Neural cell (in vitro differentiated cells): ENCODE measurements around the gene RBM20.

Experiments
- CTCF ChIP-seq: fragments of 450-650 bp; IDR thresholded peaks from 2 replicates; pipeline ENCODE4 v1.5.1; 2014; ENCODE audit warnings: antibody characterized with exemption, mild to moderate bottlenecking, moderate library complexity; ENCODE audit not compliant: poor library complexity, severe bottlenecking
- EP300 ChIP-seq: fragments of 450-650 bp; conservative IDR thresholded peaks from 2 replicates; pipeline ENCODE4 v1.6.1; 2014; ENCODE audit warnings: antibody characterized with exemption, mild to moderate bottlenecking, moderate library complexity; ENCODE audit not compliant: poor library complexity, severe bottlenecking
- EZH2 ChIP-seq: fragments of 200-600, 300-800 bp; shearing (Covaris generic), sonication (generic); IDR thresholded peaks from 2 replicates; pipeline ENCODE4 v1.6.1; 2014; ENCODE audit warnings: antibody characterized with exemption, low read length, borderline replicate concordance, mild to moderate bottlenecking; ENCODE audit not compliant: insufficient read depth, poor library complexity, severe bottlenecking
- MXI1 ChIP-seq: fragments of 450-650 bp; conservative IDR thresholded peaks from 2 replicates; pipeline ENCODE4 v1.6.1; 2014; ENCODE audit warnings: antibody characterized with exemption, mild to moderate bottlenecking; ENCODE audit not compliant: poor library complexity, severe bottlenecking
- POLR2AphosphoS5 ChIP-seq: IDR thresholded peaks from 2 replicates; pipeline ENCODE4 v1.6.1; 2012
- RAD21 ChIP-seq: fragments of 450-650 bp; conservative IDR thresholded peaks from 2 replicates; pipeline ENCODE4 v1.6.1; 2014; ENCODE audit warnings: antibody characterized with exemption, mild to moderate bottlenecking, moderate library complexity
- REST ChIP-seq: IDR thresholded peaks from 2 replicates; pipeline ENCODE4 v1.6.1; 2012; ENCODE audit warnings: borderline replicate concordance
- SMC3 ChIP-seq: fragments of 450-650 bp; conservative IDR thresholded peaks from 2 replicates; pipeline ENCODE4 v1.6.1; 2014; ENCODE audit warnings: antibody characterized with exemption, mild to moderate bottlenecking, moderate library complexity; ENCODE audit not compliant: poor library complexity
- TAF1 ChIP-seq: IDR thresholded peaks from 2 replicates; pipeline ENCODE4 v1.6.1; 2012; ENCODE audit warnings: low read depth

- no peak for TF ChIP-seq CTCF
- no peak for TF ChIP-seq SMC3
- TF ChIP-seq POLR2AphosphoS5: no peak
- no peak for TF ChIP-seq RAD21
- no peak for TF ChIP-seq EP300
- TF ChIP-seq REST: no peak
- TF ChIP-seq EZH2: no peak
- no peak for TF ChIP-seq MXI1
- TF ChIP-seq TAF1: no peak
These were observed 164.0 kb downstream of the RBM20 start for GRCh38 chr10:110808123-110808522.
